Endothelial cell of umbilical vein (primary cell): Measurements from ENCODE around the gene RMND5A. TPM values are rescaled to one million over a fixed set of nuclear protein-coding genes. Genes with fewer than 3 reads are reported as not detected.

ENCODE experiments used
- BruUV-seq: library from RNA; stranded (reverse); fragments of 400-500 nt; replicated peaks from 2 replicates; lab custom pipeline; 2021; lab: Mats Ljungman, UMichigan
- CTCF ChIA-PET: fragments of 300-600, 350-600 bp; sonication (Branson Sonifier 250); formaldehyde crosslinking; loops from one replicate; lab custom pipeline; 2021; ENCODE audit warnings: antibody characterized with exemption, inconsistent platforms; lab: Charles Lee
- POLR2A ChIA-PET: fragments of 300-600, 350-600 bp; sonication (Branson Sonifier 250); formaldehyde crosslinking; loops from one replicate; lab custom pipeline; 2021; ENCODE audit warnings: antibody characterized with exemption, inconsistent platforms; lab: Charles Lee
- DNase-seq: peaks from one replicate; pipeline ENCODE4 v3.0.0-alpha.2; 2011; ENCODE audit warnings: low read depth, low spot score
- FAIRE-seq: peaks from 2 replicates; lab custom pipeline; 2011; peaks lifted over from hg19 to GRCh38; lab: Jason Lieb, UNC
- H2AFZ ChIP-seq: 2 replicates; pipeline ENCODE4 v1.6.0; 2012; ENCODE audit warnings: low read depth, low read length, control low read depth, inconsistent platforms
- H3K27ac ChIP-seq: 2 replicates; pipeline ENCODE4 v1.5.1; 2011; ENCODE audit warnings: low read depth, mild to moderate bottlenecking, control low read depth, low read length, moderate library complexity; ENCODE audit not compliant: insufficient read depth
- H3K27me3 ChIP-seq, 2 experiments: 2 replicates each; pipeline versions ENCODE4 v1.6.0 to v1.6.1; 2011; ENCODE audit warnings: low read length in 2 of 2, mixed read lengths in 1 of 2; ENCODE audit not compliant: control insufficient read depth in 2 of 2, insufficient read depth in 2 of 2
- H3K36me3 ChIP-seq, 2 experiments: 2 replicates in 1 of 2; 3 replicates in 1 of 2; pipeline ENCODE4 v1.5.1; 2011; ENCODE audit warnings: low read length in 2 of 2, mild to moderate bottlenecking in 1 of 2, moderate library complexity in 1 of 2; ENCODE audit not compliant: control insufficient read depth in 2 of 2, insufficient read depth in 2 of 2; ENCODE audit errors: extremely low read depth in 1 of 2
- H3K4me1 ChIP-seq: 3 replicates; pipeline ENCODE4 v1.5.1; 2011; ENCODE audit warnings: mild to moderate bottlenecking, low read length; ENCODE audit not compliant: control insufficient read depth, insufficient read depth; ENCODE audit errors: extremely low read depth
- H3K4me2 ChIP-seq: 2 replicates; pipeline ENCODE4 v1.6.1; 2011; ENCODE audit warnings: low read length, control low read depth, mixed read lengths; ENCODE audit not compliant: insufficient read depth
- H3K4me3 ChIP-seq, 3 experiments: fragments of 200-600 bp in 1 of 3; sonication (generic), shearing (Covaris generic) in 1 of 3; replicated peaks in 1 of 3; 2 replicates each; pipeline ENCODE4 v1.5.1; 2011 to 2016; ENCODE audit warnings: control low read depth in 3 of 3, low read length in 3 of 3, mild to moderate bottlenecking in 2 of 3, inconsistent platforms in 1 of 3, low read depth in 1 of 3, moderate library complexity in 1 of 3; ENCODE audit not compliant: insufficient read depth in 1 of 3
- H3K79me2 ChIP-seq: 2 replicates; pipeline ENCODE4 v1.6.0; 2012; ENCODE audit warnings: low read length, inconsistent platforms; ENCODE audit not compliant: control insufficient read depth, insufficient read depth
- H3K9ac ChIP-seq: replicated peaks from 2 replicates; pipeline ENCODE3; 2011; ENCODE audit warnings: low read length, control low read depth; ENCODE audit not compliant: insufficient read depth; ENCODE audit errors: extremely low read depth
- H3K9me1 ChIP-seq: replicated peaks from 3 replicates; pipeline ENCODE4 v1.6.0; 2011; ENCODE audit warnings: mild to moderate bottlenecking, low read length; ENCODE audit not compliant: control insufficient read depth, insufficient read depth; ENCODE audit errors: extremely low read depth
- H3K9me3 ChIP-seq: replicated peaks from 2 replicates; pipeline ENCODE4 v1.5.1; 2012; ENCODE audit warnings: low read length, inconsistent platforms; ENCODE audit not compliant: control insufficient read depth, insufficient read depth
- H4K20me1 ChIP-seq: replicated peaks from 2 replicates; pipeline ENCODE3; 2011; ENCODE audit warnings: mild to moderate bottlenecking, low read length; ENCODE audit not compliant: control insufficient read depth, insufficient read depth; ENCODE audit errors: extremely low read depth
- CTCF ChIP-seq, 2 donors: IDR thresholded peaks; 1 replicate in 1 of 2; 2 replicates in 1 of 2; pipeline ENCODE4 v1.5.1; 2011; ENCODE audit warnings: low read length in 2 of 2, mild to moderate bottlenecking in 2 of 2, moderate library complexity in 2 of 2, control low read depth in 1 of 2, inconsistent platforms in 1 of 2, low read depth in 1 of 2; ENCODE audit not compliant: insufficient read depth in 1 of 2; ENCODE audit errors: extremely low read depth in 1 of 2
- EZH2 ChIP-seq: IDR thresholded peaks from 2 replicates; pipeline ENCODE4 v1.6.1; 2012; ENCODE audit warnings: borderline replicate concordance, low read depth, mild to moderate bottlenecking, moderate library complexity, low read length, inconsistent platforms; ENCODE audit not compliant: severe bottlenecking
- FOS ChIP-seq: IDR thresholded peaks from 2 replicates; pipeline ENCODE4 v1.6.1; 2011; ENCODE audit warnings: mild to moderate bottlenecking, low read length, moderate library complexity, borderline replicate concordance; ENCODE audit not compliant: insufficient read depth
- GATA2 ChIP-seq: IDR thresholded peaks from 2 replicates; pipeline ENCODE4 v1.7.0; 2011; ENCODE audit warnings: low read depth, mild to moderate bottlenecking, moderate library complexity, mixed read lengths, low read length; ENCODE audit not compliant: insufficient read length, insufficient read depth
- JUN ChIP-seq: IDR thresholded peaks from 2 replicates; pipeline ENCODE4 v1.6.1; 2011; ENCODE audit warnings: borderline replicate concordance, low read depth; ENCODE audit not compliant: insufficient read length, insufficient read depth
- MYC ChIP-seq: IDR thresholded peaks from one replicate; pipeline ENCODE4 v1.6.1; 2011; ENCODE audit warnings: mild to moderate bottlenecking, low read depth, low read length
- POLR2A ChIP-seq: IDR thresholded peaks from 2 replicates; pipeline ENCODE4 v1.6.1; 2012; ENCODE audit warnings: low read depth, mild to moderate bottlenecking, control low read depth, low read length
- POLR2AphosphoS5 ChIP-seq: IDR thresholded peaks from 2 replicates; pipeline ENCODE4 v1.6.1; 2012; ENCODE audit warnings: low read depth, mild to moderate bottlenecking, control low read depth, low read length, moderate library complexity; ENCODE audit not compliant: insufficient read depth
- dilution Hi-C: fragments of 300-500 bp; cut with MboI; formaldehyde crosslinking; loops from one replicate; pipeline ENCODE4 v1.15.0; 2019; ENCODE audit warnings: low sequenced_read_pairs; ENCODE audit not compliant: extremely low pct_ligation_motif_present
- intact Hi-C: fragments of 100-400 bp; cut with micrococcal nuclease; formaldehyde crosslinking; loops from one replicate; pipeline ENCODE4 v1.10.0; 2022
- polyA plus RNA-seq, 4 experiments: library from polyadenylated mRNA; depleted of rRNA in 3 of 4; stranded (reverse) in 3 of 4; unstranded in 1 of 4; fragments of >200 nt; gene quantifications; 2 replicates each; pipeline versions ENCODE4 v1.2.1 to v1.2.3, GENCODE V29; 2011 to 2012; ENCODE audit warnings: missing spikeins in 1 of 4
- total RNA-seq: library from RNA; stranded (reverse); gene quantifications from 2 replicates; pipeline ENCODE4 v1.2.3, GENCODE V29; 2021
- TF ChIP-seq, protein P1 (sequence below): IDR thresholded peaks from 2 replicates; pipeline ENCODE4 v1.6.1; 2011; ENCODE audit not compliant: insufficient read depth, insufficient read length

The RMND5A gene
- total and polyA plus RNA-seq, 2 donors (not counting 3 experiments of a cell fraction or from before 2014, with no cell fraction given) = 10.8 to 21.5 TPM

- DNase-seq (no peak), FAIRE-seq (no peak)
- Histone ChIP-seq H3K9ac (no peak overlapping the region), H3K36me3 (peaks cover under 1 to 4% of the 10 kb centered on the region in 2 experiments), H2AFZ (no peak overlapping the region), H3K27me3 (no peaks in the 10 kb centered on the region), H3K9me1 (no peaks in the 10 kb centered on the region), H3K9me3 (no peaks in the 10 kb centered on the region), H3K79me2 (no peaks in the 10 kb centered on the region), H4K20me1 (no peaks in the 10 kb centered on the region), H3K27ac (no peak overlapping the region), H3K4me2 (no peak overlapping the region), H3K4me1 (no peaks in the 10 kb centered on the region), H3K4me3 (no peak overlapping the region)
- intact Hi-C loops = no loop called here
- POLR2A ChIA-PET = no interaction called here
- BruUV-seq = no TSS peak
- dilution Hi-C loops = no loop called here
- CTCF ChIA-PET = no interaction called here
- TF ChIP-seq, protein P1, sequence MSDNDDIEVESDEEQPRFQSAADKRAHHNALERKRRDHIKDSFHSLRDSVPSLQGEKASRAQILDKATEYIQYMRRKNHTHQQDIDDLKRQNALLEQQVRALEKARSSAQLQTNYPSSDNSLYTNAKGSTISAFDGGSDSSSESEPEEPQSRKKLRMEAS = no peak
- no peak for TF ChIP-seq POLR2AphosphoS5
- no peak for TF ChIP-seq POLR2A
- TF ChIP-seq EZH2 = no peak
- TF ChIP-seq GATA2 = no peak
- TF ChIP-seq JUN = no peak
- TF ChIP-seq CTCF (IDR thresholded peaks at IDR 0.05; ENCODE audit: extremely low read depth in 1 of 2, insufficient read depth in 1 of 2, low read depth in 1 of 2, low read length in 2 of 2) = no peak
- no peak for TF ChIP-seq FOS
- TF ChIP-seq MYC = no peak
Observed at GRCh38 chr2:86758405-86758804, 38.3 kb downstream of the RMND5A start.
